ENCODE measurements around the gene GPR171. TPM values are rescaled to one million over a fixed set of nuclear protein-coding genes. Genes with fewer than 3 reads are reported as not detected.
"Not testable (repeated sequence)": the region's sequence is repeated elsewhere in the genome, so short reads cannot be mapped to it uniquely, and the experiment has no call there.

The GPR171 gene
- total RNA-seq, 2 donors from 2014 or later = 7.0 TPM; not detected in 1

DNA sequence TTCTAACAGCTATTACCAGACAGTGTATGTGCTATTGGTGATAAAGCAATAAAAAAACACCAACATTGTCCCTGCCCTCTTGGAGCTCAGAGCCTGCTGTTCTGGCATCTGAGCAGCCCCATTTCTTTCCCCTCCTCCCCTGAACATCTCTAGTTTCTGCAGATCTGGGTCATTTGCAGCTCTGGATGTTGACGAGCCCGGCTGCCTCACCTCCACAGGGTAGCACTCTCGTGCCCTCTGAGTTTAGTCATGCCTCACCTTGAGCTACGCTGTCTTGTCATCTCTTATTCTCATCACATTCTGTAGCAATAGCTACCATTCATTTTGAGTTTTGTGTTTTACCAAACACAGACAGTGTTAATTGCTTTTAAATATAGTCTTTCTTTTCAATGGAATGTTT lies 30.0 kb upstream of the GPR171 start:
- TF ChIP-seq, protein P1, sequence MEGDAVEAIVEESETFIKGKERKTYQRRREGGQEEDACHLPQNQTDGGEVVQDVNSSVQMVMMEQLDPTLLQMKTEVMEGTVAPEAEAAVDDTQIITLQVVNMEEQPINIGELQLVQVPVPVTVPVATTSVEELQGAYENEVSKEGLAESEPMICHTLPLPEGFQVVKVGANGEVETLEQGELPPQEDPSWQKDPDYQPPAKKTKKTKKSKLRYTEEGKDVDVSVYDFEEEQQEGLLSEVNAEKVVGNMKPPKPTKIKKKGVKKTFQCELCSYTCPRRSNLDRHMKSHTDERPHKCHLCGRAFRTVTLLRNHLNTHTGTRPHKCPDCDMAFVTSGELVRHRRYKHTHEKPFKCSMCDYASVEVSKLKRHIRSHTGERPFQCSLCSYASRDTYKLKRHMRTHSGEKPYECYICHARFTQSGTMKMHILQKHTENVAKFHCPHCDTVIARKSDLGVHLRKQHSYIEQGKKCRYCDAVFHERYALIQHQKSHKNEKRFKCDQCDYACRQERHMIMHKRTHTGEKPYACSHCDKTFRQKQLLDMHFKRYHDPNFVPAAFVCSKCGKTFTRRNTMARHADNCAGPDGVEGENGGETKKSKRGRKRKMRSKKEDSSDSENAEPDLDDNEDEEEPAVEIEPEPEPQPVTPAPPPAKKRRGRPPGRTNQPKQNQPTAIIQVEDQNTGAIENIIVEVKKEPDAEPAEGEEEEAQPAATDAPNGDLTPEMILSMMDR (IDR thresholded peaks at IDR 0.05) = no peak
- Histone ChIP-seq H3K4me1 (ENCODE audit: control insufficient read depth in 1 of 2, low read depth in 2 of 2) (peaks cover 5 to 11% of the 10 kb centered on the region in 2 donors), H3K4me3 (no peak overlapping the region), H3K9me3 (no peaks in the 10 kb centered on the region), H3K36me3 (no peaks in the 10 kb centered on the region), H3K27ac (no peak overlapping the region), H3K27me3 (replicated peaks; ENCODE audit: insufficient read depth) (no peaks in the 10 kb centered on the region)
- ATAC-seq (ENCODE audit: insufficient number of reproducible peaks, low FRiP score, low read depth) (no peak), DNase-seq (ENCODE audit: low spot score) (no peak)

DNA sequence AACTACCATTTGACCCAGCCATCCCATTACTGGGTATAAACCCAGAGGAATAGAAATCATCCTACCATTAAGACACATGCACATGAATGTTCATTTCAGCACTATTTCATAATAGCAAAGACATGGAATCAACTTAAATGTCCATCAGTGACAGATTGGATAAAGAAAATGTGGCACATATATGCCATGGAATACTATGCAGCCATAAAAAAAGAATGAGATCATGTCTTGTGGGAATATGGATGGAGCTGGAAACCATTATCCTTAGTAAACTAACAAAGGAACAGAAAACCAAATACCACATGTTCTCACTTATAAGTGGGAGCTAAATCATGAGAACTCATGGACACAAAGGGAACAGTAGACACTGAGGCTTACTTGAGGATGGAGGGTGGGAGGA lies 29.4 kb upstream of the GPR171 start:
- H3K9me3 ChIP-seq; ATAC-seq (ENCODE audit: insufficient number of reproducible peaks, low FRiP score, low read depth); H3K27me3 ChIP-seq (replicated peaks; ENCODE audit: insufficient read depth); H3K27ac ChIP-seq; H3K36me3 ChIP-seq; DNase-seq (ENCODE audit: low spot score); H3K4me3 ChIP-seq: not testable (repeated sequence)
- peaks cover 5 to 14% of the 10 kb centered on the region in 2 donors for H3K4me1 ChIP-seq (ENCODE audit: control insufficient read depth in 1 of 2, low read depth in 2 of 2)

GRCh38 chr3:151230646-151231045 lies 27.6 kb upstream of the GPR171 start:
- TF ChIP-seq, protein P1 (IDR thresholded peaks at IDR 0.05) = no peak
- no peak overlapping the region for H3K27ac ChIP-seq
- H3K36me3 ChIP-seq = no peaks in the 10 kb centered on the region
- no peak for ATAC-seq (ENCODE audit: insufficient number of reproducible peaks, low FRiP score, low read depth)
- H3K27me3 ChIP-seq (replicated peaks; ENCODE audit: insufficient read depth) = no peaks in the 10 kb centered on the region
- H3K4me3 ChIP-seq = no peak overlapping the region
- peaks cover 5 to 14% of the 10 kb centered on the region in 2 donors for H3K4me1 ChIP-seq (ENCODE audit: control insufficient read depth in 1 of 2, low read depth in 2 of 2)
- DNase-seq (ENCODE audit: low spot score) = no peak
- H3K9me3 ChIP-seq = no peaks in the 10 kb centered on the region

GRCh38 chr3:151228666-151229040 lies 25.6 kb upstream of the GPR171 start:
- no peaks in the 10 kb centered on the region for H3K27me3 ChIP-seq (replicated peaks; ENCODE audit: insufficient read depth)
- H3K36me3 ChIP-seq = no peaks in the 10 kb centered on the region
- H3K9me3 ChIP-seq = no peaks in the 10 kb centered on the region
- peaks cover 5 to 14% of the 10 kb centered on the region in 2 donors for H3K4me1 ChIP-seq (ENCODE audit: control insufficient read depth in 1 of 2, low read depth in 2 of 2)
- TF ChIP-seq, protein P1 (IDR thresholded peaks at IDR 0.05) = no peak
- no peak for DNase-seq (ENCODE audit: low spot score)
- ATAC-seq (ENCODE audit: insufficient number of reproducible peaks, low FRiP score, low read depth) = no peak
- H3K27ac ChIP-seq = no peak overlapping the region
- no peak overlapping the region for H3K4me3 ChIP-seq

DNA sequence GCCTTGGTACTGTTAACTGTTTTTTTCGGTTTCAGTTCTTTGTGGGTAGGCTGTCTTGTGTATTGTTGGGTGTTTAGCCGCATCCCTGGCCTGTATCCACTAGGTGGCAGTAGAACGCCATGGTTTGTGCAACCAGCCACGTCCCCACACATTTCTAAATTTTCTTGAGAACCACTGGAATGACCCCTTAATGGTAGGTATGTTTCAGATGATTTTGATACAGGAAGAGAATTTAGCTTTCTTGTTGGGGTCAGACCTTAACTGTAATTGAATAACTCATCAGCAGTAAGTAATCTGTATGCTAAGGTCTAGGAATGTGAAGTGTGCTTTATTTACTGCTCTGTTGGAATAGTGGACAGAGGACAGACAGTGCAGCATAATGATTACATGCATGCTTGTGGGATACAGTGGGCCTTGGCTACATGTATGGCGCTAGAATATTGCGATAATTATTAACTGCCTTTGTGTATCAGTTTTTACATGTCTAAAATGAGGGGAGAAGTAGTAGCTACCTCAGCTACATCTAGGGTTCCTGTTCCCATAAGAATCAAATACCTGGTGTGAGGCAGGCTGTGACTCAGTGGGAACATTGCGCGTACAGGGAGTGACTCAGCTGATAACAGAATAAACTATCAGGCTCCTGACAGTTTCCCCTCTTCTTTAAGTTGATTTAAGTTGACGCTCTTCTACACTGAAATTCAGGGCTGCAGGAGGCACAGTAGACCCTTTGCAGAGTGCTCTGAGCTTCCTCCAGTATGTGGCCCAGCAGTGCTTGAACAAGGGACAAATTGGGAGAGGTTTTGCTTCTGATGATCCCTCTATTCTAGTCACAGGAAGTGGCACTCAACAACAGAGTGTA lies 25.0 kb upstream of the GPR171 start:
- DNase-seq (ENCODE audit: low spot score) (no peak), ATAC-seq (ENCODE audit: insufficient number of reproducible peaks, low FRiP score, low read depth) (peak; percentile 68)
- Histone ChIP-seq H3K27me3 (replicated peaks; ENCODE audit: insufficient read depth) (no peaks in the 10 kb centered on the region), H3K4me1 (ENCODE audit: control insufficient read depth in 1 of 2, low read depth in 2 of 2) (peaks cover 5 to 14% of the 10 kb centered on the region in 2 donors), H3K36me3 (no peaks in the 10 kb centered on the region), H3K4me3 (no peak overlapping the region), H3K9me3 (no peaks in the 10 kb centered on the region), H3K27ac (no peak overlapping the region)
- TF ChIP-seq, protein P1 (IDR thresholded peaks at IDR 0.05) = peak; percentile 87

All from thoracic aorta (tissue), 2 donors.